ENCODE results near the gene SMAD3.
A peak's percentile ranks its signal among the peaks of the same experiment; 100 is the strongest.
"Not testable (repeated sequence)": the region's sequence is repeated elsewhere in the genome, so short reads cannot be mapped to it uniquely, and the experiment has no call there.

The SMAD3 gene

GRCh38 chr15:67145710-67146109 is 80.3 kb downstream of the SMAD3 start:
- Histone ChIP-seq H3K4me1 (ENCODE audit: insufficient read depth, low read length) (peaks cover 79% of the 10 kb centered on the region), H2AFZ (ENCODE audit: low read depth, low read length) (no peak overlapping the region), H3K9me3 (ENCODE audit: low read length) (no peaks in the 10 kb centered on the region), H3K4me3 (ENCODE audit: low read length) (no peak overlapping the region), H3K36me3 (ENCODE audit: insufficient read depth, low read length) (no peaks in the 10 kb centered on the region), H3K27me3 (ENCODE audit: insufficient read depth, low read length) (no peaks in the 10 kb centered on the region)

GRCh38 chr15:67146234-67146633 is 80.8 kb downstream of the SMAD3 start:
- Histone ChIP-seq H3K36me3 (ENCODE audit: insufficient read depth, low read length) (no peaks in the 10 kb centered on the region), H3K4me1 (ENCODE audit: insufficient read depth, low read length) (peaks cover 78% of the 10 kb centered on the region)

GRCh38 chr15:67146875-67147381 is 81.5 kb downstream of the SMAD3 start:
- Histone ChIP-seq H3K9me3 (ENCODE audit: low read length) (no peaks in the 10 kb centered on the region), H3K27me3 (ENCODE audit: insufficient read depth, low read length) (no peaks in the 10 kb centered on the region), H2AFZ (ENCODE audit: low read depth, low read length) (no peak overlapping the region), H3K36me3 (ENCODE audit: insufficient read depth, low read length) (no peaks in the 10 kb centered on the region), H3K4me3 (ENCODE audit: low read length) (peak overlapping the region; percentile 34), H3K4me1 (ENCODE audit: insufficient read depth, low read length) (peaks cover 74% of the 10 kb centered on the region)

More at GRCh38 chr15:67146234-67146633, 80.8 kb downstream of the SMAD3 start:
- peak overlapping the region; percentile 34 for H3K4me3 ChIP-seq (ENCODE audit: low read length)
- H3K9me3 ChIP-seq (ENCODE audit: low read length), result no peaks in the 10 kb centered on the region
- no peak overlapping the region for H2AFZ ChIP-seq (ENCODE audit: low read depth, low read length)
- no peaks in the 10 kb centered on the region for H3K27me3 ChIP-seq (ENCODE audit: insufficient read depth, low read length)

GRCh38 chr15:67147396-67147949 is 82.1 kb downstream of the SMAD3 start:
- peaks cover 69% of the 10 kb centered on the region for H3K4me1 ChIP-seq (ENCODE audit: insufficient read depth, low read length)
- H3K4me3 ChIP-seq (ENCODE audit: low read length), result peak overlapping the region; percentile 34
- H3K27me3 ChIP-seq (ENCODE audit: insufficient read depth, low read length), result no peaks in the 10 kb centered on the region
- H3K36me3 ChIP-seq (ENCODE audit: insufficient read depth, low read length), result no peaks in the 10 kb centered on the region
- H3K9me3 ChIP-seq (ENCODE audit: low read length), result no peaks in the 10 kb centered on the region
- no peak overlapping the region for H2AFZ ChIP-seq (ENCODE audit: low read depth, low read length)

- H3K4me3 ChIP-seq (ENCODE audit: low read length), result no peak overlapping the region
- no peaks in the 10 kb centered on the region for H3K36me3 ChIP-seq (ENCODE audit: insufficient read depth, low read length)
- H3K9me3 ChIP-seq (ENCODE audit: low read length), result no peaks in the 10 kb centered on the region
- no peak overlapping the region for H2AFZ ChIP-seq (ENCODE audit: low read depth, low read length)
- H3K27me3 ChIP-seq (ENCODE audit: insufficient read depth, low read length), result no peaks in the 10 kb centered on the region
- H3K4me1 ChIP-seq (ENCODE audit: insufficient read depth, low read length), result peaks cover 68% of the 10 kb centered on the region
Measured at GRCh38 chr15:67148196-67148701, 82.8 kb downstream of the SMAD3 start.

- Histone ChIP-seq H3K27me3 (ENCODE audit: insufficient read depth, low read length) (no peaks in the 10 kb centered on the region), H3K4me1 (ENCODE audit: insufficient read depth, low read length) (peaks cover 61% of the 10 kb centered on the region), H3K4me3 (ENCODE audit: low read length) (no peak overlapping the region)
Measured at GRCh38 chr15:67149068-67149772, 83.8 kb downstream of the SMAD3 start.

GRCh38 chr15:67149773-67150022 is 84.3 kb downstream of the SMAD3 start:
- Histone ChIP-seq H3K4me1 (ENCODE audit: insufficient read depth, low read length) (peaks cover 57% of the 10 kb centered on the region), H2AFZ (ENCODE audit: low read depth, low read length) (no peak overlapping the region)

More at GRCh38 chr15:67149068-67149772, 83.8 kb downstream of the SMAD3 start:
- no peak overlapping the region for H2AFZ ChIP-seq (ENCODE audit: low read depth, low read length)
- H3K9me3 ChIP-seq (ENCODE audit: low read length), result no peaks in the 10 kb centered on the region
- peaks cover 4% of the 10 kb centered on the region for H3K36me3 ChIP-seq (ENCODE audit: insufficient read depth, low read length)

GRCh38 chr15:67150023-67150860 is 84.8 kb downstream of the SMAD3 start:
- peaks cover 4% of the 10 kb centered on the region for H3K36me3 ChIP-seq (ENCODE audit: insufficient read depth, low read length)
- peak overlapping the region; percentile 15 for H3K4me3 ChIP-seq (ENCODE audit: low read length)
- H3K4me1 ChIP-seq (ENCODE audit: insufficient read depth, low read length), result peaks cover 51% of the 10 kb centered on the region
- no peaks in the 10 kb centered on the region for H3K27me3 ChIP-seq (ENCODE audit: insufficient read depth, low read length)
- H3K9me3 ChIP-seq (ENCODE audit: low read length), result no peaks in the 10 kb centered on the region
- no peak overlapping the region for H2AFZ ChIP-seq (ENCODE audit: low read depth, low read length)

More at GRCh38 chr15:67149773-67150022, 84.3 kb downstream of the SMAD3 start:
- Histone ChIP-seq H3K4me3 (ENCODE audit: low read length) (no peak overlapping the region), H3K27me3 (ENCODE audit: insufficient read depth, low read length) (no peaks in the 10 kb centered on the region), H3K9me3 (ENCODE audit: low read length) (no peaks in the 10 kb centered on the region), H3K36me3 (ENCODE audit: insufficient read depth, low read length) (peaks cover 4% of the 10 kb centered on the region)

- no peak overlapping the region for H2AFZ ChIP-seq (ENCODE audit: low read depth, low read length)
- no peak overlapping the region for H3K4me3 ChIP-seq (ENCODE audit: low read length)
- H3K27me3 ChIP-seq (ENCODE audit: insufficient read depth, low read length), result no peaks in the 10 kb centered on the region
- H3K4me1 ChIP-seq (ENCODE audit: insufficient read depth, low read length), result peaks cover 29% of the 10 kb centered on the region
- H3K9me3 ChIP-seq (ENCODE audit: low read length), result no peaks in the 10 kb centered on the region
- peaks cover 4% of the 10 kb centered on the region for H3K36me3 ChIP-seq (ENCODE audit: insufficient read depth, low read length)
Measured at GRCh38 chr15:67152429-67152828, 87.0 kb downstream of the SMAD3 start.

- H3K36me3 ChIP-seq (ENCODE audit: insufficient read depth, low read length); H2AFZ ChIP-seq (ENCODE audit: low read depth, low read length); H3K27me3 ChIP-seq (ENCODE audit: insufficient read depth, low read length); H3K9me3 ChIP-seq (ENCODE audit: low read length); H3K4me3 ChIP-seq (ENCODE audit: low read length): not testable (repeated sequence)
- H3K4me1 ChIP-seq (ENCODE audit: insufficient read depth, low read length), result peaks cover 23% of the 10 kb centered on the region
Measured at GRCh38 chr15:67153044-67153443, 87.6 kb downstream of the SMAD3 start.

- Histone ChIP-seq H3K27me3 (ENCODE audit: insufficient read depth, low read length) (no peaks in the 10 kb centered on the region), H3K4me1 (ENCODE audit: insufficient read depth, low read length) (peaks cover 16% of the 10 kb centered on the region), H3K9me3 (ENCODE audit: low read length) (no peaks in the 10 kb centered on the region), H3K4me3 (ENCODE audit: low read length) (no peak overlapping the region), H2AFZ (ENCODE audit: low read depth, low read length) (no peak overlapping the region), H3K36me3 (ENCODE audit: insufficient read depth, low read length) (peaks cover 4% of the 10 kb centered on the region)
Measured at GRCh38 chr15:67154249-67154648, 88.8 kb downstream of the SMAD3 start.

GRCh38 chr15:67156426-67156825 is 91.0 kb downstream of the SMAD3 start:
- Histone ChIP-seq H3K27me3 (ENCODE audit: insufficient read depth, low read length) (no peaks in the 10 kb centered on the region), H3K36me3 (ENCODE audit: insufficient read depth, low read length) (peaks cover 4% of the 10 kb centered on the region), H3K4me1 (ENCODE audit: insufficient read depth, low read length) (no peaks in the 10 kb centered on the region), H2AFZ (ENCODE audit: low read depth, low read length) (no peak overlapping the region), H3K9me3 (ENCODE audit: low read length) (no peaks in the 10 kb centered on the region), H3K4me3 (ENCODE audit: low read length) (no peak overlapping the region)

GRCh38 chr15:67156834-67157233 is 91.4 kb downstream of the SMAD3 start:
- Histone ChIP-seq H3K4me3 (ENCODE audit: low read length) (no peak overlapping the region), H2AFZ (ENCODE audit: low read depth, low read length) (no peak overlapping the region), H3K4me1 (ENCODE audit: insufficient read depth, low read length) (no peaks in the 10 kb centered on the region), H3K27me3 (ENCODE audit: insufficient read depth, low read length) (no peaks in the 10 kb centered on the region), H3K9me3 (ENCODE audit: low read length) (no peaks in the 10 kb centered on the region), H3K36me3 (ENCODE audit: insufficient read depth, low read length) (peaks cover 4% of the 10 kb centered on the region)

All from neuron (in vitro differentiated cells).